ENCODE measurements around the gene ENC1. TPM values are rescaled to one million over a fixed set of nuclear protein-coding genes. Genes with fewer than 3 reads are reported as not detected.

The ENC1 gene
- total RNA-seq, 1 experiment from 2014 or later, result 7.9 TPM

DNA sequence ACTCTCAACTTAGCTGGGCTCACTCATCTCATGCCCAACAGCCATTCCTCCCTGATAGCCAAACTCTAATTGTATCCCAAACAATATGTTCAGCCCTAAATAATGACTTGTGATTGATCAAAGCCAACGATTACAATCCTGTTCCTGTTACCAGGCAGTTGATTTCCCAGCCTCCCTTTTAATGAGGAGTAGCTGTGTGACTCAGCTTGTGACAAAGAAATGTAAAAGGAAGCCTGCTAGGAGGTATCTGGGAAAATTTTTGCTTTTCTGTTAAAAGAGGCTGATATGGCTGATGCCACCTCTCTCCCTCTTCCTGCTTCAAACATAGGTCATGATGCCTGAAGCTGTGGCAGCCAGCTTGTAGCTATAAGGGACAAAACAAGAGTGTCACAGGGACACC lies 19.6 kb upstream of the ENC1 start:
- peaks cover 26% of the 10 kb centered on the region for H3K27me3 ChIP-seq (replicated peaks; ENCODE audit: insufficient read depth, low read depth, low read length, poor library complexity)
- TF ChIP-seq, protein P1, sequence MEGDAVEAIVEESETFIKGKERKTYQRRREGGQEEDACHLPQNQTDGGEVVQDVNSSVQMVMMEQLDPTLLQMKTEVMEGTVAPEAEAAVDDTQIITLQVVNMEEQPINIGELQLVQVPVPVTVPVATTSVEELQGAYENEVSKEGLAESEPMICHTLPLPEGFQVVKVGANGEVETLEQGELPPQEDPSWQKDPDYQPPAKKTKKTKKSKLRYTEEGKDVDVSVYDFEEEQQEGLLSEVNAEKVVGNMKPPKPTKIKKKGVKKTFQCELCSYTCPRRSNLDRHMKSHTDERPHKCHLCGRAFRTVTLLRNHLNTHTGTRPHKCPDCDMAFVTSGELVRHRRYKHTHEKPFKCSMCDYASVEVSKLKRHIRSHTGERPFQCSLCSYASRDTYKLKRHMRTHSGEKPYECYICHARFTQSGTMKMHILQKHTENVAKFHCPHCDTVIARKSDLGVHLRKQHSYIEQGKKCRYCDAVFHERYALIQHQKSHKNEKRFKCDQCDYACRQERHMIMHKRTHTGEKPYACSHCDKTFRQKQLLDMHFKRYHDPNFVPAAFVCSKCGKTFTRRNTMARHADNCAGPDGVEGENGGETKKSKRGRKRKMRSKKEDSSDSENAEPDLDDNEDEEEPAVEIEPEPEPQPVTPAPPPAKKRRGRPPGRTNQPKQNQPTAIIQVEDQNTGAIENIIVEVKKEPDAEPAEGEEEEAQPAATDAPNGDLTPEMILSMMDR (conservative IDR thresholded peaks at IDR 0.05; ENCODE audit: low read depth, low read length), result no peak
- TF ChIP-seq EZH2 (IDR thresholded peaks at IDR 0.05; ENCODE audit: borderline replicate concordance, low read depth, low read length, poor library complexity, severe bottlenecking), result no peak
- no TSS peak for BruUV-seq (replicated peaks)
- H3K4me3 ChIP-seq (ENCODE audit: low read depth, low read length, poor library complexity, severe bottlenecking), result no peak overlapping the region
- intact Hi-C loops (cut with micrococcal nuclease; ENCODE audit: unreplicated experiment), result no loop called here
- no peaks in the 10 kb centered on the region for H3K4me1 ChIP-seq (ENCODE audit: insufficient read depth, low read length, poor library complexity, severe bottlenecking)
- no peak for DNase-seq (ENCODE audit: low spot score)
- H3K36me3 ChIP-seq (ENCODE audit: insufficient read depth, low read length, poor library complexity, severe bottlenecking), result no peaks in the 10 kb centered on the region
- H3K27ac ChIP-seq (ENCODE audit: low read depth, low read length, poor library complexity, severe bottlenecking), result no peak overlapping the region
- ChIA-PET POLR2A (ENCODE audit: low non-redundant PET) (no interaction called here), CTCF (no interaction called here)
- H3K9me3 ChIP-seq (ENCODE audit: low read depth, low read length, poor library complexity, severe bottlenecking), result no peaks in the 10 kb centered on the region

DNA sequence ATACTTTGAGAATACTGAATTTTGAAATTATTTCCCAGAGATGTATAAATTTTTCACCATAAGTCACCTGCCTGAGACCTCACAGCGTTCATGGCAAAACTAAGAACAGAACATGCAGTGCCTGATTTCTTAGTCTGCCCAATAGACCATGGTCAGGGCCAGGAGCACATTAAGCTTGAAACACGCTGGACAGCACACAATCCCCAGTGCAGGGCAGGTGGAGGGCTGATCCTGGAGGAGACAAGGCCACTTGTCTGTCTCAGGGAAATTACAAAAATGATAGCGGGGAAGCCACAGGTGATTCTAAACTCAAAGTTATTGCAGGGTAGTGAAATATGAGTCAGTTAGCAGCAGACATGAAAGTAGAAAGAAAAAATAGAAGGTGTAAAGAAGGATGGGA lies 18.6 kb upstream of the ENC1 start:
- no peak overlapping the region for H3K27ac ChIP-seq (ENCODE audit: low read depth, low read length, poor library complexity, severe bottlenecking)
- no peak overlapping the region for H3K4me3 ChIP-seq (ENCODE audit: low read depth, low read length, poor library complexity, severe bottlenecking)
- DNase-seq (ENCODE audit: low spot score), result no peak
- TF ChIP-seq, protein P1 (conservative IDR thresholded peaks at IDR 0.05; ENCODE audit: low read depth, low read length), result no peak
- TF ChIP-seq EZH2 (IDR thresholded peaks at IDR 0.05; ENCODE audit: borderline replicate concordance, low read depth, low read length, poor library complexity, severe bottlenecking), result no peak
- peaks cover 19% of the 10 kb centered on the region for H3K27me3 ChIP-seq (replicated peaks; ENCODE audit: insufficient read depth, low read depth, low read length, poor library complexity)
- H3K4me1 ChIP-seq (ENCODE audit: insufficient read depth, low read length, poor library complexity, severe bottlenecking), result no peaks in the 10 kb centered on the region
- CTCF ChIA-PET, result no interaction called here
- intact Hi-C loops (cut with micrococcal nuclease; ENCODE audit: unreplicated experiment), result no loop called here
- POLR2A ChIA-PET (ENCODE audit: low non-redundant PET), result no interaction called here
- no peaks in the 10 kb centered on the region for H3K36me3 ChIP-seq (ENCODE audit: insufficient read depth, low read length, poor library complexity, severe bottlenecking)
- H3K9me3 ChIP-seq (ENCODE audit: low read depth, low read length, poor library complexity, severe bottlenecking), result no peaks in the 10 kb centered on the region
- no TSS peak for BruUV-seq (replicated peaks)

- Histone ChIP-seq H3K36me3 (ENCODE audit: insufficient read depth, low read length, poor library complexity, severe bottlenecking) (no peaks in the 10 kb centered on the region), H3K4me3 (ENCODE audit: low read depth, low read length, poor library complexity, severe bottlenecking) (no peak overlapping the region), H3K9me3 (ENCODE audit: low read depth, low read length, poor library complexity, severe bottlenecking) (no peaks in the 10 kb centered on the region), H3K4me1 (ENCODE audit: insufficient read depth, low read length, poor library complexity, severe bottlenecking) (no peaks in the 10 kb centered on the region), H3K27ac (ENCODE audit: low read depth, low read length, poor library complexity, severe bottlenecking) (no peak overlapping the region), H3K27me3 (replicated peaks; ENCODE audit: insufficient read depth, low read depth, low read length, poor library complexity) (peaks cover 13% of the 10 kb centered on the region)
- no TSS peak for BruUV-seq (replicated peaks)
- no peak for TF ChIP-seq EZH2 (IDR thresholded peaks at IDR 0.05; ENCODE audit: borderline replicate concordance, low read depth, low read length, poor library complexity, severe bottlenecking)
- TF ChIP-seq, protein P1 (conservative IDR thresholded peaks at IDR 0.05; ENCODE audit: low read depth, low read length), result no peak
- POLR2A ChIA-PET (ENCODE audit: low non-redundant PET), result no interaction called here
- no peak for DNase-seq (ENCODE audit: low spot score)
- intact Hi-C loops (cut with micrococcal nuclease; ENCODE audit: unreplicated experiment), result no loop called here
- CTCF ChIA-PET, result no interaction called here
Observed at GRCh38 chr5:74657165-74657564, 16.6 kb upstream of the ENC1 start.
